Esophagus squamous epithelium (tissue), 4 donors: Measurements from ENCODE around the gene LPP.

ENCODE experiments used
- POLR2A ChIP-seq, 4 donors: fragments of 450-650 bp; IDR thresholded peaks; one replicate each; pipeline ENCODE4 v1.6.1; 2017; ENCODE audit warnings: antibody characterized with exemption in 4 of 4, mild to moderate bottlenecking in 4 of 4, moderate library complexity in 3 of 4
- TF ChIP-seq, protein P1 (sequence below), 6 experiments: fragments of 450-650 bp in 4 of 6; fragments of 200-600 bp in 2 of 6; sonication (generic) in 2 of 6; IDR thresholded peaks; one replicate each; pipeline ENCODE4 v1.5.1; 2016 to 2019; ENCODE audit warnings: antibody characterized with exemption in 6 of 6, mild to moderate bottlenecking in 4 of 6, moderate library complexity in 4 of 6

DNA sequence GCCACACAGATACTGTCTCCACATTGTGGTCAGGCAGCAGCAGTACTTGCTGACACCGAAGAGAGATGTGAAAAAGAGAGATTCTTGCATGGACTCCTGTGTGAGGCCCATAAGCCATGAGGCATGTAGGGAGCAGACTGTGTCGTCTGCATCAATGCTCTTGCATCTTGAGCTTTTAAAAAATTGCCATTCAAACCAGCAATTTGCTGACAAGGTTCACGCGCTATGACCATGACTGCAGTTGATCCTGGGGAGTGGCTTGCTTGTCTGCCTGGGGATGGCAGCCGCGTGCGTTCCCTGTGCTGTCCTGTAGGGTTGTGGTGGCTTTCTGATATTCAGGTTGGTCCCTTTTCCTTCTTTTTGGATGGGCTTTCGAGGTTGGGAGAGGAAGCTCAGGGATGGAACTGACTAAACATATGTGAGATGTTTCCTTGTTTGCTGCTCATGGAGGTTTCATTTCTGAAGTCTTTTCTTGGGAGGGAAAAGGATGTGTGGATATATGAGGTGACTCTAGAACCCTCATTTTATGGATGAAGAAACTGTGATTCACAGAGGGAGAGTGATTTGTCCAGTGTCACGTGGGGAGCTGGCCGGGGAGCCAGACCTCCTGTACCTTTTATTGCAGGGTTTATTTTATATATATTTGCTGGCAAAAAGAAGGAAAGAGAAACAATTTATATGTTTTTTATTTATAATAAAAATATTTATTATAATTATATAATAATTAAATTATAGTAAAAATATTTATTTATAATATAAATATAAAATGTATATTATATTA is 48.6 kb downstream of the LPP start:
- TF ChIP-seq, protein P1, sequence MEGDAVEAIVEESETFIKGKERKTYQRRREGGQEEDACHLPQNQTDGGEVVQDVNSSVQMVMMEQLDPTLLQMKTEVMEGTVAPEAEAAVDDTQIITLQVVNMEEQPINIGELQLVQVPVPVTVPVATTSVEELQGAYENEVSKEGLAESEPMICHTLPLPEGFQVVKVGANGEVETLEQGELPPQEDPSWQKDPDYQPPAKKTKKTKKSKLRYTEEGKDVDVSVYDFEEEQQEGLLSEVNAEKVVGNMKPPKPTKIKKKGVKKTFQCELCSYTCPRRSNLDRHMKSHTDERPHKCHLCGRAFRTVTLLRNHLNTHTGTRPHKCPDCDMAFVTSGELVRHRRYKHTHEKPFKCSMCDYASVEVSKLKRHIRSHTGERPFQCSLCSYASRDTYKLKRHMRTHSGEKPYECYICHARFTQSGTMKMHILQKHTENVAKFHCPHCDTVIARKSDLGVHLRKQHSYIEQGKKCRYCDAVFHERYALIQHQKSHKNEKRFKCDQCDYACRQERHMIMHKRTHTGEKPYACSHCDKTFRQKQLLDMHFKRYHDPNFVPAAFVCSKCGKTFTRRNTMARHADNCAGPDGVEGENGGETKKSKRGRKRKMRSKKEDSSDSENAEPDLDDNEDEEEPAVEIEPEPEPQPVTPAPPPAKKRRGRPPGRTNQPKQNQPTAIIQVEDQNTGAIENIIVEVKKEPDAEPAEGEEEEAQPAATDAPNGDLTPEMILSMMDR (IDR thresholded peaks at IDR 0.05): peak in 1 of 6 experiments; percentile 25
- TF ChIP-seq POLR2A (IDR thresholded peaks at IDR 0.05): no peak
